Peyer's patch (tissue), 4 donors: ENCODE results near the gene POLD1.

ENCODE experiments used
- POLR2A ChIP-seq, 2 donors: fragments of 450-650 bp; IDR thresholded peaks; one replicate each; pipeline ENCODE4 v1.5.1; 2017; ENCODE audit warnings: antibody characterized with exemption in 2 of 2, mild to moderate bottlenecking in 2 of 2, moderate library complexity in 2 of 2
- TF ChIP-seq, protein P1 (sequence below), 6 experiments: fragments of 450-650 bp in 4 of 6; fragments of 200-600 bp in 2 of 6; sonication (generic) in 1 of 6; IDR thresholded peaks; one replicate each; pipeline ENCODE4 v1.5.1; 2017 to 2019; ENCODE audit warnings: antibody characterized with exemption in 6 of 6, mild to moderate bottlenecking in 3 of 6, moderate library complexity in 1 of 6

DNA sequence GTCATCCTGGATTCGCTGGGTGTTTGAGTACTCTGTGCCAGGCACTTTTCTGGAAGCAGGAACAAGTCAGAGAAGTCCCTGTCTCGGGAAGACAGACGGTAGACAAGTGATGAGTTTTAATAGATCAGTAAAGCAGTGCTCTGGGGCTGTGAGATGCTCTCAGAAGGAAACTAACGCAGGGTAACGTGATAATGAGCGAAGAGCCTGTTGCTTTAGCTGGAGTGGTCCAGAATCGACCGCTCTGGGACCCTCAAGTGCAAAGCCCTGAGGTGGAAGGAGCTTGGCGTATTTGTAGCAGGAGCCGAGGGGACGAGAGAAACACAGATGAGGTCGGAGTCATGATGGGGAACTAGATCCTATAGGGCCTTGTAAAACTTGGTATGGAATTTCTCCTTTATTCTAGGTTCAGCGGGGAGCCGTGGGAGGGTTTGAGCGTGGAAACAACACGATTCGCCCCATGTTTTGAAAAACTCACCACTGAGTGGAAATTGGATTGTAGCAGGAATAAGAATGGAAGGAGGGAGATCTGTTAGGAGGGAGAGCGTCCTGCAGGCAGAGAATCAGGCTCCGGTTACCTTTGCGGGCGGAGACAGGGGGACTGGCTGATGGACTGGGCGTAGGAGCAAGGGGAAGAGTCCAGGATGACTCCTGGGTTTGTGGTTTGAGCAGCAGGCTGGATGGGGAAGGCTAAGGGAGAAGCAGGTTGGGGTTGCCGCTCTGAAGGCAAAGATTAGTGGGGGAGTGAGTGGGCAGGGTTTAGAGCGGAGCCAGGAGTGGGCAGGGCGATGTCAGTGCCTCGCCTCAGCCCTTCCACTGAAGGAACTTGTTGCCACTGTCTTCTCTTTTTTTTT lies 763 bp downstream of the POLD1 start:
- TF ChIP-seq, protein P1, sequence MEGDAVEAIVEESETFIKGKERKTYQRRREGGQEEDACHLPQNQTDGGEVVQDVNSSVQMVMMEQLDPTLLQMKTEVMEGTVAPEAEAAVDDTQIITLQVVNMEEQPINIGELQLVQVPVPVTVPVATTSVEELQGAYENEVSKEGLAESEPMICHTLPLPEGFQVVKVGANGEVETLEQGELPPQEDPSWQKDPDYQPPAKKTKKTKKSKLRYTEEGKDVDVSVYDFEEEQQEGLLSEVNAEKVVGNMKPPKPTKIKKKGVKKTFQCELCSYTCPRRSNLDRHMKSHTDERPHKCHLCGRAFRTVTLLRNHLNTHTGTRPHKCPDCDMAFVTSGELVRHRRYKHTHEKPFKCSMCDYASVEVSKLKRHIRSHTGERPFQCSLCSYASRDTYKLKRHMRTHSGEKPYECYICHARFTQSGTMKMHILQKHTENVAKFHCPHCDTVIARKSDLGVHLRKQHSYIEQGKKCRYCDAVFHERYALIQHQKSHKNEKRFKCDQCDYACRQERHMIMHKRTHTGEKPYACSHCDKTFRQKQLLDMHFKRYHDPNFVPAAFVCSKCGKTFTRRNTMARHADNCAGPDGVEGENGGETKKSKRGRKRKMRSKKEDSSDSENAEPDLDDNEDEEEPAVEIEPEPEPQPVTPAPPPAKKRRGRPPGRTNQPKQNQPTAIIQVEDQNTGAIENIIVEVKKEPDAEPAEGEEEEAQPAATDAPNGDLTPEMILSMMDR (IDR thresholded peaks at IDR 0.05): no peak
- no peak for TF ChIP-seq POLR2A (IDR thresholded peaks at IDR 0.05)
